CD14-positive monocyte (primary cell): ENCODE data around the gene RARB. TPM values are rescaled to one million over a fixed set of nuclear protein-coding genes. Genes with fewer than 3 reads are reported as not detected.

ENCODE experiments used
- DNase-seq, 3 donors: peaks; one replicate each; pipeline ENCODE4 v3.0.0-alpha.2; 2011 to 2022
- H2AFZ ChIP-seq: 2 replicates; pipeline ENCODE4 v1.6.0; 2012; ENCODE audit warnings: mild to moderate bottlenecking, low read depth, low read length, inconsistent platforms; ENCODE audit not compliant: insufficient read depth, poor library complexity, severe bottlenecking
- H3K27ac ChIP-seq, 2 donors: 1 replicate in 1 of 2; 2 replicates in 1 of 2; pipeline ENCODE4 v1.5.1; 2012 to 2013; ENCODE audit warnings: low read length in 2 of 2, control low read depth in 1 of 2, inconsistent platforms in 1 of 2, low read depth in 1 of 2, mild to moderate bottlenecking in 1 of 2
- H3K27me3 ChIP-seq, 2 donors: one replicate each; pipeline versions ENCODE4 v1.6.0 to v1.6.1; 2011 to 2013; ENCODE audit warnings: low read length in 2 of 2; ENCODE audit not compliant: control insufficient read depth in 2 of 2, insufficient read depth in 2 of 2
- H3K36me3 ChIP-seq, 2 donors: replicated peaks in 1 of 2; 1 replicate in 1 of 2; 2 replicates in 1 of 2; pipeline versions ENCODE4 v1.5.1 to v1.6.1; 2012 to 2013; ENCODE audit warnings: low read length in 2 of 2, control low read depth in 1 of 2, inconsistent platforms in 1 of 2, mild to moderate bottlenecking in 1 of 2; ENCODE audit not compliant: insufficient read depth in 2 of 2, control insufficient read depth in 1 of 2
- H3K4me1 ChIP-seq, 2 donors: 1 replicate in 1 of 2; 2 replicates in 1 of 2; pipeline versions ENCODE4 v1.5.1 to v1.6.1; 2012 to 2013; ENCODE audit warnings: low read length in 2 of 2, control low read depth in 1 of 2, inconsistent platforms in 1 of 2, mild to moderate bottlenecking in 1 of 2, moderate library complexity in 1 of 2; ENCODE audit not compliant: insufficient read depth in 2 of 2, control insufficient read depth in 1 of 2
- H3K4me2 ChIP-seq: replicated peaks from 2 replicates; pipeline ENCODE3; 2012; ENCODE audit warnings: low read length, moderate library complexity, mild to moderate bottlenecking; ENCODE audit not compliant: poor library complexity, severe bottlenecking; ENCODE audit errors: extremely low read depth
- H3K4me3 ChIP-seq, 3 experiments: fragments of 200-600 bp in 1 of 3; sonication (generic) in 1 of 3; replicated peaks in 1 of 3; 1 replicate in 2 of 3; 2 replicates in 1 of 3; pipeline ENCODE4 v1.5.1; 2011 to 2013; ENCODE audit warnings: low read length in 3 of 3, mild to moderate bottlenecking in 3 of 3, control low read depth in 2 of 3, low read depth in 2 of 3, inconsistent platforms in 1 of 3, moderate library complexity in 1 of 3
- H3K79me2 ChIP-seq: 2 replicates; pipeline ENCODE4 v1.6.0; 2012; ENCODE audit warnings: mild to moderate bottlenecking, control low read depth, inconsistent platforms, low read length, moderate library complexity; ENCODE audit not compliant: insufficient read depth
- H3K9ac ChIP-seq: 2 replicates; pipeline ENCODE4 v1.6.0; 2017; ENCODE audit warnings: low read length, mild to moderate bottlenecking; ENCODE audit not compliant: insufficient read depth, poor library complexity, severe bottlenecking
- H3K9me3 ChIP-seq, 2 donors: replicated peaks in 1 of 2; 1 replicate in 1 of 2; 2 replicates in 1 of 2; pipeline versions ENCODE4 v1.5.1 to v1.6.1; 2012 to 2013; ENCODE audit warnings: low read length in 2 of 2, control low read depth in 1 of 2; ENCODE audit not compliant: control insufficient read depth in 1 of 2, insufficient read depth in 1 of 2
- H4K20me1 ChIP-seq: 2 replicates; pipeline ENCODE4 v1.6.0; 2012; ENCODE audit warnings: mild to moderate bottlenecking, low read length, control low read depth, moderate library complexity; ENCODE audit not compliant: insufficient read depth
- H3K27ac Mint-ChIP-seq, 7 donors: one replicate each; pipeline ENCODE4 v1.8.0; 2020; ENCODE audit warnings: mild to moderate bottlenecking in 7 of 7, mixed read lengths in 7 of 7, moderate library complexity in 6 of 7, inconsistent platforms in 2 of 7
- H3K27me3 Mint-ChIP-seq, 3 donors: one replicate each; pipeline ENCODE4 v1.8.0; 2021 to 2022; ENCODE audit warnings: low read depth in 3 of 3, mild to moderate bottlenecking in 3 of 3, mixed read lengths in 3 of 3, moderate library complexity in 3 of 3, inconsistent platforms in 1 of 3
- H3K36me3 Mint-ChIP-seq, 2 donors: one replicate each; pipeline ENCODE4 v1.8.0; 2020; ENCODE audit warnings: mixed read lengths in 2 of 2, inconsistent platforms in 1 of 2, mild to moderate bottlenecking in 1 of 2
- H3K4me1 Mint-ChIP-seq: one replicate; pipeline ENCODE4 v1.8.0; 2020; ENCODE audit warnings: mild to moderate bottlenecking, mixed read lengths
- H3K4me3 Mint-ChIP-seq, 2 donors: one replicate each; pipeline ENCODE4 v1.8.0; 2020; ENCODE audit warnings: mild to moderate bottlenecking in 2 of 2, mixed read lengths in 2 of 2, moderate library complexity in 1 of 2
- H3K9me3 Mint-ChIP-seq, 7 donors: one replicate each; pipeline ENCODE4 v1.8.0; 2020 to 2022; ENCODE audit warnings: mixed read lengths in 7 of 7, mild to moderate bottlenecking in 6 of 7, moderate library complexity in 6 of 7, inconsistent platforms in 2 of 7
- WGBS: methylation state at CpG from one replicate; pipeline ENCODE4 v1.1.5; 2013; ENCODE audit warnings: missing lambda C conversion rate; ENCODE audit not compliant: insufficient coverage; 5-methylcytosine and 5-hydroxymethylcytosine counted together
- intact Hi-C, 2 donors: fragments of 100-400 bp; cut with micrococcal nuclease; formaldehyde crosslinking; loops; one replicate each; pipeline versions ENCODE4 v1.15.0 to v1.15.1; 2023
- polyA plus RNA-seq, 3 donors: library from polyadenylated mRNA; depleted of rRNA in 1 of 3; unstranded in 2 of 3; stranded (reverse) in 1 of 3; fragments of 300-500 nt in 2 of 3; fragments of >200 nt in 1 of 3; fragmentation: Illumina TruSeq in 2 of 3; gene quantifications; 1 replicate in 2 of 3; 2 replicates in 1 of 3; pipeline ENCODE4 v1.2.3, GENCODE V29; 2012 to 2021
- TF ChIP-seq, protein P1 (sequence below): fragments of 200-600 bp; IDR thresholded peaks from one replicate; pipeline ENCODE4 v1.8.0; 2022; ENCODE audit warnings: antibody characterized with exemption, mild to moderate bottlenecking

Gene RARB
- polyA plus RNA-seq, 3 donors: not detected

DNA sequence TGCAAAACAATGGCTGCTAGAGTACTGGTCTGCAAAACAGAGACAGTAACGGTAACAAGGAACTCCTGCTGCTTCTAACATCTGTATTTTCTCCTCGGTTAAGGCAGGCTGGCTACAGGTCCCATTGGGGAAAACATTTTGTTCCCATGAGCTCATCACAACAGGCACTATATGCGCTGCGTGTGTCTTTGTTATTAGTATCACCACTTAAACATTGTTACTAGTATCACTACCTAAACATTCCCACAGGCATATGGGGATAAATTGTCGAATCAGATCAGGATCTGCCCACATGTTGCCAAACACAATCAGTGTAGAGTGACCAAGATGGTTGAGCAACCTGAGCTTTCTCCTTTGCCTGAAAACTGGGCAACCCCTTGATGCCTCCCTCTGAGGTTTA, 159.5 kb downstream of the RARB start:
- WGBS: 94% methylated on average over 2 of the region's 5 CpGs
- intact Hi-C loops: loop anchor here in 1 of 2 donors (10.0 kb wide), 1 partner anchor 143 kb away; no protein-coding TSS in a partner anchor
- Histone ChIP-seq H3K9ac (no peak overlapping the region), H3K79me2 (no peaks in the 10 kb centered on the region), H2AFZ (no peak overlapping the region), H3K4me1 (no peaks in the 10 kb centered on the region), H3K27me3 (no peaks in the 10 kb centered on the region), H3K4me3 (no peak overlapping the region), H3K4me2 (no peak overlapping the region), H3K27ac (no peak overlapping the region), H4K20me1 (no peaks in the 10 kb centered on the region), H3K36me3 (no peaks in the 10 kb centered on the region), H3K9me3 (no peaks in the 10 kb centered on the region)
- H3K27me3 Mint-ChIP-seq: peaks cover 1 to 4% (median 1%) of the 10 kb centered on the region in 3 donors
- H3K4me1 Mint-ChIP-seq: peaks cover 9% of the 10 kb centered on the region
- H3K27ac Mint-ChIP-seq: no peak overlapping the region
- TF ChIP-seq, protein P1, sequence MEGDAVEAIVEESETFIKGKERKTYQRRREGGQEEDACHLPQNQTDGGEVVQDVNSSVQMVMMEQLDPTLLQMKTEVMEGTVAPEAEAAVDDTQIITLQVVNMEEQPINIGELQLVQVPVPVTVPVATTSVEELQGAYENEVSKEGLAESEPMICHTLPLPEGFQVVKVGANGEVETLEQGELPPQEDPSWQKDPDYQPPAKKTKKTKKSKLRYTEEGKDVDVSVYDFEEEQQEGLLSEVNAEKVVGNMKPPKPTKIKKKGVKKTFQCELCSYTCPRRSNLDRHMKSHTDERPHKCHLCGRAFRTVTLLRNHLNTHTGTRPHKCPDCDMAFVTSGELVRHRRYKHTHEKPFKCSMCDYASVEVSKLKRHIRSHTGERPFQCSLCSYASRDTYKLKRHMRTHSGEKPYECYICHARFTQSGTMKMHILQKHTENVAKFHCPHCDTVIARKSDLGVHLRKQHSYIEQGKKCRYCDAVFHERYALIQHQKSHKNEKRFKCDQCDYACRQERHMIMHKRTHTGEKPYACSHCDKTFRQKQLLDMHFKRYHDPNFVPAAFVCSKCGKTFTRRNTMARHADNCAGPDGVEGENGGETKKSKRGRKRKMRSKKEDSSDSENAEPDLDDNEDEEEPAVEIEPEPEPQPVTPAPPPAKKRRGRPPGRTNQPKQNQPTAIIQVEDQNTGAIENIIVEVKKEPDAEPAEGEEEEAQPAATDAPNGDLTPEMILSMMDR: no peak
- no peak for DNase-seq
- H3K9me3 Mint-ChIP-seq: peaks cover 0 to 2% (median 0%) of the 10 kb centered on the region in 7 donors
- no peak overlapping the region for H3K4me3 Mint-ChIP-seq
- H3K36me3 Mint-ChIP-seq: no peaks in the 10 kb centered on the region

GRCh38 chr3:25587975-25588374, 159.9 kb downstream of the RARB start:
- H3K27me3 Mint-ChIP-seq: peaks cover 0 to 4% (median 1%) of the 10 kb centered on the region in 3 donors
- Histone ChIP-seq H4K20me1 (no peaks in the 10 kb centered on the region), H3K9me3 (no peaks in the 10 kb centered on the region), H3K4me2 (no peak overlapping the region), H2AFZ (no peak overlapping the region), H3K4me3 (no peak overlapping the region), H3K9ac (no peak overlapping the region), H3K4me1 (no peaks in the 10 kb centered on the region), H3K27ac (no peak overlapping the region), H3K27me3 (no peaks in the 10 kb centered on the region), H3K79me2 (no peaks in the 10 kb centered on the region), H3K36me3 (no peaks in the 10 kb centered on the region)
- no peak for DNase-seq
- H3K36me3 Mint-ChIP-seq: no peaks in the 10 kb centered on the region
- peaks cover 0 to 2% (median 0%) of the 10 kb centered on the region in 7 donors for H3K9me3 Mint-ChIP-seq
- no CpG with 5 or more reads among the region's 2 CpGs for WGBS
- peaks cover 8% of the 10 kb centered on the region for H3K4me1 Mint-ChIP-seq
- no peak overlapping the region for H3K27ac Mint-ChIP-seq
- TF ChIP-seq, protein P1: no peak
- H3K4me3 Mint-ChIP-seq: no peak overlapping the region
- intact Hi-C loops: loop anchor here in 1 of 2 donors (10.0 kb wide), 1 partner anchor 143 kb away; no protein-coding TSS in a partner anchor
